HUDEP-2 (cell line): ENCODE measurements around the gene CHRNA4.
"Not testable (repeated sequence)": the region's sequence is repeated elsewhere in the genome, so short reads cannot be mapped to it uniquely, and the experiment has no call there.

Experiments
- DNase-seq, 76 experiments: peaks; one replicate each; lab custom pipeline; 2025; ENCODE audit not compliant: unreplicated experiment in 76 of 76; lab: John Stamatoyannopoulos, UW

Gene CHRNA4

GRCh38 chr20:63313349-63314014, 47.7 kb downstream of the CHRNA4 start:
- DNase-seq, result no peak

DNA sequence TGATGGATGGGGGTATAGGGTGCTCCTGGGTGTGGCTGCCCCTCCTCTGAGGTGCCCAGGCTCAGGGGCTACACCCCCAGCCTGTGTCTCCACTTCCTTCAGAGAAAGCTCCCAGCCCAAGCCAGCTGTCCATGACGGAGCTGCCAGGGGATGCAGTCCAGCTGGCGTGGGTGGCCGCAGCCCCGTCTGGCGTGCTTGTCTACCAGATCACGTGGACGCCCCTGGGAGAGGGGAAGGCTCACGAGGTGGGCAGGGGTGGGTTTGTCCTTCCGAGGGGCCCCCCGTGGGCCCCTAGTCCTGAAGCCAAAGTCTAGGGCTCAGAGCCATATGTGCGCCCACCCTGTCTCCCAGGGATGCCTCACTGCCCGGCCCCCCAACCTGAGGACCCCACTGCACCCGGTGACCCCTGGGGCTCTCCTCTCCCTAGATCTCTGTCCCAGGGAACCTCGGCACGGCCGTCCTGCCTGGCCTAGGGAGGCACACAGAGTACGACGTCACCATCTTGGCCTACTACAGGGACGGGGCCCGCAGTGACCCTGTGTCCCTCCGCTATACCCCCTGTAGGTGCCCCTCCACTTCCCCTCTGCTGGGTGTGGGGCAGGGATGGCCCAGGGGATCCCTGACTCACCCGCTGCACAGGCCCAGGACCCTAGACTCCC, 48.3 kb downstream of the CHRNA4 start:
- no peak for DNase-seq

- no peak for DNase-seq
Observed at GRCh38 chr20:63312273-63312672, 48.9 kb downstream of the CHRNA4 start.

- DNase-seq, result no peak
Observed at GRCh38 chr20:63311833-63312243, 49.3 kb downstream of the CHRNA4 start.

- DNase-seq, result no peak
Observed at GRCh38 chr20:63311186-63311832, 49.8 kb downstream of the CHRNA4 start.

DNA sequence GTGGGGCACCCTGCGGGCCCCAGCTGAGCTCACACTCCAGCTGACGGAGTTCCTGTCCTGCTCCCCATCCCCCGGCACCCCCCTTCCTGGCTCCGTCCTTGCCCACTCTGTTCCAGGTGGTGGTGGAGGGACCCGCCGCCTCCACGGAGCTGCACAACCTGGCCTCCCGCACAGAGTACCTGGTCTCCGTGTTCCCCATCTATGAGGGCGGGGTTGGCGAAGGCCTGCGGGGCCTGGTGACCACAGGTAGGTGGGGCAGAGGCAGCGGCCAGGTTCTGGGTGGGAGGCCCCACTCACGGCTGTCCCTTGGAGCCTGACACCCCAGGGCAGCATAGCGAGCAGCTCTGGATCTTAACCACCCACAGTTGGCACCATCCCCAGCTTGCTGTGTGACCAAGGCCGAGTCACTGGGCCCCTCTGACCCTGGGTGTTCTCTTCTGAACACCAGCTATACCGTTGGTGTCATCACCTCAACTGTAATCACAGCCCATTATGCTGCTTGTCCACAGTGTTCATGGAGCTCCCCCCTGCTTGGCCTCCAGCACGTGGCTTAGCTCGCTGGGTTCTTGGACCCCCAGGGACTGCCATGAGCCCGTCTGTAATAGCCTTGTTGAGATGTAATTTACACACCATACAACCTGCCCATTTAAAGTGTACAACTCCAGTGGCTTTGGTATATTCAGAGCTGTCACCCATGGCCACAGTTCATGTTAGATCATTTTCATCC, 50.7 kb downstream of the CHRNA4 start:
- DNase-seq, result peak in 1 of 76 experiments; percentile 19

DNA sequence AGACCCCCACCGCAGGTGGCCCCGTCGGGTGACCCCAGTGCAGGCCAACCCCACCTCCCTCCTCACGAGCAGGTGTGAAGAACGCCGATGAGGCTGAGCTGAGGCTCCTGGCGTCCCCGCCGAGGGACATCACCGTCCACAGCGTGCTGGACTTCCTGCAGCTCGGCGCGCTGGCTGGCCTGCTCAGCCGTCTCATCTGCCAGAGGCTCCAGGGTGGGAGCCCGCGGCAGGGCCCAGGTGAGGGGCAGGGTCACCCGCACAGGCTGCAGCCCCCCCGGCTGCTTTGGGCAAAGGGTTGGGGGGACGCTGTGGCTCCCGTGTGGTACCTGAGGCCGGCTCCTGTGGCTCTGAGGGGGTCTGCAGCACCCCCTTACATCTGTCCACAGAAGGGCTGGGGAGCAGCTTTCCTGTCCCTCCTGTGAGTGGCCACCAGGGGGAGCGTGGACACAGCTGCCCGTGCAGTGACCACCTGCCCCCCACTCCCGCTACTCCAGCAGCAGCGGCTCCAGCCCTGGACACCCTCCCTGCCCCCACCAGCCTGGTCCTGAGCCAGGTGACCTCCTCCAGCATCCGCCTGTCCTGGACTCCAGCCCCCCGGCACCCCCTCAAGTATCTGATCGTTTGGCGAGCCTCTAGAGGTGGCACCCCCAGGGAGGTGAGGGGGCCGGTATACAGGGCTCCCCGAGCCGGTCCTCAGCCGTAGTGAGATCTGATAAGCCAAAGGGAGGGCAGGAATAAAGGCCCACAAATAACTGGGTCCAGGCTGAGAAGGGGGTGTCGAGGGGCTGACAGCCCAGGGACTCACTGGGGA, 51.7 kb downstream of the CHRNA4 start:
- peak in 12 of 76 experiments; percentile 4 to 45 (median 14) for DNase-seq

DNA sequence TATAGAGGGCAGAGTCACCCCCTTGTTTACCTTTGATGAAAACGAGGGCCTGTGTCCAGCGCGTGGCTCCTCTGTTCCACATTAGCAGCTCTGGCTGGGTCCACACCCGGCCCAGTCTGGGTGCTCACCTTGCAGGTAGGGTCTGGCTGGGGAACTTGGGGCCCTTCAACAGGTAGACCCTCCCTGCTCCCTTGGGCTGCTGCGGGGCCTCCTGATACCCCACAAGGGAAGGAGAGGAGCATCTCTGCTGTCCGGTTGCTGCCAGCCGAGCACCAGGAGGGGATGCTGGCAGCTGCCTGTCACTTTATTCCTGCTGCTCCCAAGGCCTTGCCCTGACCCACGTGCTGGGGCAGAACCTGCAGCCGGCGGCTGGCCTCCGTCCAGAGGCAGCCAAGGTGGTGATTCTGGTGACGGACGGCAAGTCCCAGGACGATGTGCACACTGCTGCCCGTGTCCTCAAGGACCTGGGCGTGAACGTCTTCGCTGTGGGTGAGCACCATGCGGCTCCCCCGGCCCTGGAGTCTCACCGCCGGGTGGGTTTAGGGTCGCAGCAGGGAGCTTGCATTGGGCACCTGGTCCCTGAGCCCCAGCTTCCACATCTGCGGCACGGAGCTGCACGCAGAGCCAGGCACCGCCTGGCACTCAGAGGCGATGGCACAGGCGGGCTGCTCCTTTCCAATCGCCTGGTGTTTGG, 52.8 kb downstream of the CHRNA4 start:
- no peak for DNase-seq

- DNase-seq, result no peak
Observed at GRCh38 chr20:63307538-63308217, 53.5 kb downstream of the CHRNA4 start.

- no peak for DNase-seq
Observed at GRCh38 chr20:63306673-63307537, 54.2 kb downstream of the CHRNA4 start.

DNA sequence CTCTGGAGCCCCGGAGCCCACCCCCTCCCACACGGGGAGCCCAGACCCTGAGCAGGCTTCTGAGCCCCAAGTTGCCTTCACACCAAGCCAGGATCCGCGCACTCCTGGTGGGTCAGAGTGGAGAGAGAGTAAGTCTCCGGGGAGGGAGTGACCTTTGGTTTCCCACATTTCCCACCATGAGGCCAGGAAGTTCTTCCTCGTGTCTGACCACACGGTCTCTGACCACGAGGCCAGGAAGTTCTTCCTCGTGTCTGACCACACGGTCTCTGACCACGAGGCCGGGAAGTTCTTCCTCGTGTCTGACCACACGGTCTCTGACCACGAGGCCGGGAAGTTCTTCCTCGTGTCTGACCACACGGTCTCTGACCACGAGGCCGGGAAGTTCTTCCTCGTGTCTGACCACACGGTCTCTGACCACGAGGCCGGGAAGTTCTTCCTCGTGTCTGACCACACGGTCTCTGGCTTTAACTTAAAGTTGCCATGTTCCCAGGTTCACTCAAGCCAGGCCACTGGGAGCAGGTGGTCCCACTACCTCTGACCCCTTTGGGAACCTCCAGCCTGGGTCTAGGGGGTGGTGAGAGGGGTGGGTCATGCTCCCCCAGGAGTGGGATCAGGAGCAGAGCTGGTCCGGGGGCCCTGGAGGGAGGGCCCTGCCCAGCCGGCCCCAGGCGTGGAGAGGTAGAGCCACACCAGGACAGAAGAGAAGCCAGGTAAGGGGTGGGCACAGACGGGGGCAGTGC, 55.0 kb downstream of the CHRNA4 start:
- not testable (repeated sequence) for DNase-seq

DNA sequence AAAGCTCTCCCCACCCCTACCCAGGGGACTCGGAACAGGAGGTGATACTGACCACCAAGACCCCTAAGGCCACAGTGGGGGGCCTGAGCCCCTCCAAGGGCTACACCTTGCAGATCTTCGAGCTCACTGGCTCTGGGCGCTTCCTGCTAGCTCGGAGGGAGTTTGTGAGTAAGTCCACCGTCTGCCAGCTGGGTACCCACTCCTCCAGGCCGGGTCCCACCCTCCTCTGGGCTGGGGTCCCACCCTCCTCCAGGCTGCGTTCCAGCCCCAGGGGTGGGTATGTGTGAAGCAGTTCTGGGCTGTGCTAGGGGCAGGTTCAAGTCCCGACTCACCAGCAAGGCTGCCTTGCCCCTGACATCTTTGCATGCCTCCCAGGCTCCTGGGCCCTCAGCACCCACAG, 55.8 kb downstream of the CHRNA4 start:
- no peak for DNase-seq

GRCh38 chr20:63303095-63303666, 58.0 kb downstream of the CHRNA4 start:
- no peak for DNase-seq

- no peak for DNase-seq
Observed at GRCh38 chr20:63301671-63302070, 59.5 kb downstream of the CHRNA4 start.

DNA sequence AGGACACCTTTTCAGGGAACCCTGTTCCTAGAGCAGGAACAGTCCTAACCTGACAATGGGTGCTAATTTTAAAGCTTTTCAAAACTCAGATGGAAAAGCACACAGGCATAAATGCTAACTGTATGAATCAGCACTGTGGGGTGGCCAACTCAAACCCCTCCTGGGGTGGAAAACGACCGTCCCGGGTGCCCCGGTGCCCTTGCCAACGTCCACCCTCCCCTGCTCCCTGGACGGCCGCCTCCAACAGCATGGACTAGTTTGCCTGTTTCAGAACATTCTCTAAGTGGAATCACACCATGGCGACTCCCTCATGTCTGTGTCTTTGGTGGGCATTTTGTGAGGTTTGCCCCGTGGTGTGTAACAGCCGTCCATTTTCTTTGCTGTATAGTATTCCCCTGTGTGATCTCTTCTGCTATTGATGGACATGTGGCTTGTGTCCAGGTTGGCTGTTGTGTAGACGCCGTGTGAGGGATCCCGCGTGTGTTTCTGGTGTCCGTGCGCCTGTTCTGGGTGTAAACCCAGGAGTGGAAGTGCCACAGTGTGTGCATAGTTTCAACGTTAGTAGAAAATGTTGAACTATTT, 62.3 kb downstream of the CHRNA4 start:
- no peak for DNase-seq

- DNase-seq, result no peak
Observed at GRCh38 chr20:63297796-63298572, 63.2 kb downstream of the CHRNA4 start.
